Right atrium auricular region (tissue), 2 donors: ENCODE data around the gene ATXN1. TPM values are rescaled to one million over a fixed set of nuclear protein-coding genes. Genes with fewer than 3 reads are reported as not detected.

Source experiments
- DNase-seq: peaks from one replicate; pipeline ENCODE4 v3.0.0-alpha.2; 2019; ENCODE audit warnings: low spot score
- H3K27ac ChIP-seq, 2 donors: fragments of 200-600 bp; sonication (generic); 1 replicate in 1 of 2; 2 replicates in 1 of 2; pipeline ENCODE4 v1.5.1; 2016 to 2019
- H3K27me3 ChIP-seq, 2 donors: fragments of 200-600 bp; sonication (generic); one replicate each; pipeline versions ENCODE4 v1.5.1 to v1.6.0; 2017 to 2019
- H3K36me3 ChIP-seq: fragments of 200-600 bp; sonication (generic); one replicate; pipeline ENCODE4 v1.5.1; 2016
- H3K4me1 ChIP-seq, 2 donors: fragments of 200-600 bp; sonication (generic); one replicate each; pipeline versions ENCODE4 v1.5.1 to v1.6.0; 2017 to 2019
- H3K4me3 ChIP-seq, 2 donors: fragments of 200-600 bp; sonication (generic); 1 replicate in 1 of 2; 2 replicates in 1 of 2; pipeline ENCODE4 v1.5.1; 2017 to 2019; ENCODE audit warnings: mild to moderate bottlenecking in 1 of 2, moderate library complexity in 1 of 2
- H3K9me3 ChIP-seq, 2 donors: fragments of 200-600 bp; sonication (generic); one replicate each; pipeline ENCODE4 v1.5.1; 2019
- CTCF ChIP-seq, 2 donors: fragments of 200-600 bp; sonication (generic); IDR thresholded peaks; one replicate each; pipeline ENCODE4 v1.5.1; 2019; ENCODE audit warnings: antibody characterized with exemption in 2 of 2
- total RNA-seq, 2 donors: library from RNA; depleted of rRNA; stranded (reverse); fragments of >200 nt; gene quantifications; one replicate each; pipeline ENCODE4 v1.1.0, GENCODE V29; 2016

ATXN1 gene
- total RNA-seq, 2 donors from 2014 or later, result 41.8 to 62.0 TPM

- DNase-seq, result no peak
- H3K4me1 ChIP-seq, result peaks cover 0 to 17% of the 10 kb centered on the region in 2 donors
- no peak overlapping the region for H3K27ac ChIP-seq
- no peaks in the 10 kb centered on the region for H3K27me3 ChIP-seq
- H3K9me3 ChIP-seq, result no peaks in the 10 kb centered on the region
- H3K36me3 ChIP-seq, result no peaks in the 10 kb centered on the region
- TF ChIP-seq CTCF (IDR thresholded peaks at IDR 0.05), result no peak
- no peak overlapping the region for H3K4me3 ChIP-seq
Observed at GRCh38 chr6:16717275-16717942, 43.9 kb downstream of the ATXN1 start.

GRCh38 chr6:16716321-16716858 is 44.9 kb downstream of the ATXN1 start:
- H3K4me1 ChIP-seq, result peaks cover 0 to 17% of the 10 kb centered on the region in 2 donors

GRCh38 chr6:16713597-16713996 is 47.7 kb downstream of the ATXN1 start:
- Histone ChIP-seq H3K4me3 (no peak overlapping the region), H3K9me3 (no peaks in the 10 kb centered on the region), H3K27me3 (no peaks in the 10 kb centered on the region), H3K4me1 (peaks cover 0 to 17% of the 10 kb centered on the region in 2 donors), H3K27ac (peak overlapping the region; percentile 52 to 83), H3K36me3 (no peaks in the 10 kb centered on the region)
- no peak for TF ChIP-seq CTCF (IDR thresholded peaks at IDR 0.05)
- no peak for DNase-seq

More at GRCh38 chr6:16716321-16716858, 44.9 kb downstream of the ATXN1 start:
- no peaks in the 10 kb centered on the region for H3K27me3 ChIP-seq
- no peak overlapping the region for H3K4me3 ChIP-seq
- TF ChIP-seq CTCF (IDR thresholded peaks at IDR 0.05), result no peak
- H3K36me3 ChIP-seq, result no peaks in the 10 kb centered on the region
- no peak overlapping the region for H3K27ac ChIP-seq
- no peaks in the 10 kb centered on the region for H3K9me3 ChIP-seq
- DNase-seq, result no peak

GRCh38 chr6:16712931-16713484 is 48.3 kb downstream of the ATXN1 start:
- H3K4me1 ChIP-seq, result peaks cover 0 to 17% of the 10 kb centered on the region in 2 donors
- TF ChIP-seq CTCF (IDR thresholded peaks at IDR 0.05), result no peak
- H3K9me3 ChIP-seq, result no peaks in the 10 kb centered on the region
- peak; percentile 76 for DNase-seq
- peak overlapping the region; percentile 52 to 83 for H3K27ac ChIP-seq
- no peaks in the 10 kb centered on the region for H3K27me3 ChIP-seq
- H3K4me3 ChIP-seq, result peak overlapping the region in 1 of 2 donors; percentile 9
- H3K36me3 ChIP-seq, result no peaks in the 10 kb centered on the region

- TF ChIP-seq CTCF (IDR thresholded peaks at IDR 0.05), result no peak
- H3K27ac ChIP-seq, result peak overlapping the region; percentile 52 to 83
- H3K4me3 ChIP-seq, result peak overlapping the region in 1 of 2 donors; percentile 9
- H3K27me3 ChIP-seq, result no peaks in the 10 kb centered on the region
- DNase-seq, result no peak
- no peaks in the 10 kb centered on the region for H3K9me3 ChIP-seq
- H3K36me3 ChIP-seq, result no peaks in the 10 kb centered on the region
- H3K4me1 ChIP-seq, result peaks cover 0 to 17% of the 10 kb centered on the region in 2 donors
Observed at GRCh38 chr6:16712255-16712930, 48.9 kb downstream of the ATXN1 start.
